Keratinocyte (primary cell): ENCODE measurements around the gene AGFG2. TPM values are rescaled to one million over a fixed set of nuclear protein-coding genes. Genes with fewer than 3 reads are reported as not detected.
A peak's percentile ranks its signal among the peaks of the same experiment; 100 is the strongest.

Source experiments
- DNase-seq: peaks from one replicate; pipeline ENCODE4 v3.0.0-alpha.2; 2011; ENCODE audit warnings: low read depth, missing footprints, low spot score
- FAIRE-seq: peaks from 2 replicates; lab custom pipeline; 2011; peaks lifted over from hg19 to GRCh38; lab: Jason Lieb, UNC
- H2AFZ ChIP-seq: 2 replicates; pipeline ENCODE4 v1.6.0; 2012; ENCODE audit warnings: low read length, control low read depth, inconsistent platforms; ENCODE audit not compliant: control insufficient read depth
- H3K27ac ChIP-seq: 2 replicates; pipeline ENCODE4 v1.5.1; 2011; ENCODE audit warnings: low read length; ENCODE audit not compliant: control insufficient read depth, insufficient read depth
- H3K27me3 ChIP-seq: 3 replicates; pipeline ENCODE4 v1.6.0; 2011; ENCODE audit warnings: low read length; ENCODE audit not compliant: control insufficient read depth, insufficient read depth; ENCODE audit errors: extremely low read depth
- H3K36me3 ChIP-seq, 2 experiments: 2 replicates in 1 of 2; 3 replicates in 1 of 2; pipeline ENCODE4 v1.5.1; 2011; ENCODE audit warnings: low read length in 2 of 2, mild to moderate bottlenecking in 1 of 2; ENCODE audit not compliant: control insufficient read depth in 2 of 2, insufficient read depth in 2 of 2; ENCODE audit errors: extremely low read depth in 1 of 2
- H3K4me1 ChIP-seq: 3 replicates; pipeline ENCODE4 v1.5.1; 2011; ENCODE audit warnings: low read length; ENCODE audit not compliant: control insufficient read depth, insufficient read depth; ENCODE audit errors: extremely low read depth
- H3K4me2 ChIP-seq: 3 replicates; pipeline ENCODE4 v1.6.0; 2011; ENCODE audit warnings: low read depth, low read length; ENCODE audit not compliant: control insufficient read depth, insufficient read depth; ENCODE audit errors: extremely low read depth
- H3K4me3 ChIP-seq, 3 experiments: fragments of 200-600 bp in 1 of 3; sonication (generic) in 1 of 3; 2 replicates in 2 of 3; 3 replicates in 1 of 3; pipeline ENCODE4 v1.5.1; 2011 to 2016; ENCODE audit warnings: low read length in 3 of 3, mild to moderate bottlenecking in 3 of 3, control low read depth in 2 of 3, inconsistent platforms in 1 of 3, low read depth in 1 of 3, mixed read lengths in 1 of 3, mixed run types in 1 of 3, moderate library complexity in 1 of 3; ENCODE audit not compliant: control insufficient read depth in 2 of 3, insufficient read depth in 2 of 3; ENCODE audit errors: extremely low read depth in 1 of 3
- H3K79me2 ChIP-seq: 2 replicates; pipeline ENCODE4 v1.6.0; 2012; ENCODE audit warnings: low read length; ENCODE audit not compliant: control insufficient read depth, insufficient read depth
- H3K9ac ChIP-seq: 3 replicates; pipeline ENCODE4 v1.6.0; 2011; ENCODE audit warnings: low read length; ENCODE audit not compliant: control insufficient read depth, insufficient read depth; ENCODE audit errors: extremely low read depth
- H3K9me1 ChIP-seq: 3 replicates; pipeline ENCODE4 v1.6.0; 2011; ENCODE audit warnings: low read length; ENCODE audit not compliant: control insufficient read depth, insufficient read depth; ENCODE audit errors: extremely low read depth
- H3K9me3 ChIP-seq: 2 replicates; pipeline ENCODE4 v1.5.1; 2012; ENCODE audit warnings: low read depth, low read length; ENCODE audit not compliant: control insufficient read depth
- H4K20me1 ChIP-seq: 3 replicates; pipeline ENCODE4 v1.6.0; 2011; ENCODE audit warnings: low read length; ENCODE audit not compliant: control insufficient read depth, insufficient read depth; ENCODE audit errors: extremely low read depth
- EZH2 ChIP-seq: IDR thresholded peaks from one replicate; pipeline ENCODE4 v1.6.1; 2012; ENCODE audit warnings: inconsistent platforms, mild to moderate bottlenecking, low read length, moderate library complexity
- dilution Hi-C: fragments of 300-500 bp; cut with MboI; formaldehyde crosslinking; loops from one replicate; pipeline ENCODE4 v1.7.0; 2020; ENCODE audit warnings: low sequenced_read_pairs; ENCODE audit not compliant: extremely low pct_ligation_motif_present
- polyA minus RNA-seq, 3 experiments: library from RNA; depleted of rRNA, polyadenylated mRNA; stranded (reverse); fragments of >200 nt; gene quantifications; 1 replicate in 1 of 3; 2 replicates in 1 of 3; 3 replicates in 1 of 3; pipeline ENCODE4 v1.2.3, GENCODE V29; 2011
- polyA plus RNA-seq, 5 experiments: library from polyadenylated mRNA; depleted of rRNA in 3 of 5; stranded (reverse) in 3 of 5; stranded (forward) in 1 of 5; unstranded in 1 of 5; fragments of >200 nt; gene quantifications; 1 replicate in 1 of 5; 2 replicates in 3 of 5; 3 replicates in 1 of 5; pipeline versions ENCODE4 v1.2.1 to v1.2.3, GENCODE V29; 2011 to 2012; ENCODE audit warnings: missing spikeins in 2 of 5, low read depth in 1 of 5, low replicate concordance in 1 of 5
- TF ChIP-seq, protein P1 (sequence below), 3 experiments: IDR thresholded peaks in 1 of 3; conservative IDR thresholded peaks in 1 of 3; optimal IDR thresholded peaks in 1 of 3; 2 replicates in 2 of 3; 3 replicates in 1 of 3; pipeline versions ENCODE3 to v1.5.1; 2011; ENCODE audit warnings: low read length in 3 of 3, mild to moderate bottlenecking in 3 of 3, moderate library complexity in 2 of 3, control low read depth in 1 of 3, inconsistent platforms in 1 of 3; ENCODE audit not compliant: insufficient read depth in 2 of 3; ENCODE audit errors: extremely low read depth in 1 of 3

The AGFG2 gene, protein sequence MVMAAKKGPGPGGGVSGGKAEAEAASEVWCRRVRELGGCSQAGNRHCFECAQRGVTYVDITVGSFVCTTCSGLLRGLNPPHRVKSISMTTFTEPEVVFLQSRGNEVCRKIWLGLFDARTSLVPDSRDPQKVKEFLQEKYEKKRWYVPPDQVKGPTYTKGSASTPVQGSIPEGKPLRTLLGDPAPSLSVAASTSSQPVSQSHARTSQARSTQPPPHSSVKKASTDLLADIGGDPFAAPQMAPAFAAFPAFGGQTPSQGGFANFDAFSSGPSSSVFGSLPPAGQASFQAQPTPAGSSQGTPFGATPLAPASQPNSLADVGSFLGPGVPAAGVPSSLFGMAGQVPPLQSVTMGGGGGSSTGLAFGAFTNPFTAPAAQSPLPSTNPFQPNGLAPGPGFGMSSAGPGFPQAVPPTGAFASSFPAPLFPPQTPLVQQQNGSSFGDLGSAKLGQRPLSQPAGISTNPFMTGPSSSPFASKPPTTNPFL
- 3.1 to 4.1 TPM (median 3.4 TPM) in 3 replicates for polyA plus RNA-seq
- polyA plus RNA-seq (2011; ENCODE audit: low read depth) = 0.95 TPM
- polyA plus RNA-seq (2011; cell fraction: cytosol; rRNA removed) = 2.0 and 5.4 TPM in 2 replicates
- 4.1 and 6.8 TPM in 2 replicates for polyA plus RNA-seq (2011; cell fraction: nucleus; rRNA removed)
- 2.6 and 5.4 TPM in 2 replicates for polyA plus RNA-seq (2012; ENCODE audit: low replicate concordance)
- 2.7 to 10.7 TPM (median 5.2 TPM) in 3 replicates for polyA minus RNA-seq
- polyA minus RNA-seq (2011; cell fraction: cytosol; rRNA and poly(A)+ RNA removed) = 18.4 TPM
- polyA minus RNA-seq (2011; cell fraction: nucleus; rRNA and poly(A)+ RNA removed) = 3.6 and 4.1 TPM in 2 replicates

DNA sequence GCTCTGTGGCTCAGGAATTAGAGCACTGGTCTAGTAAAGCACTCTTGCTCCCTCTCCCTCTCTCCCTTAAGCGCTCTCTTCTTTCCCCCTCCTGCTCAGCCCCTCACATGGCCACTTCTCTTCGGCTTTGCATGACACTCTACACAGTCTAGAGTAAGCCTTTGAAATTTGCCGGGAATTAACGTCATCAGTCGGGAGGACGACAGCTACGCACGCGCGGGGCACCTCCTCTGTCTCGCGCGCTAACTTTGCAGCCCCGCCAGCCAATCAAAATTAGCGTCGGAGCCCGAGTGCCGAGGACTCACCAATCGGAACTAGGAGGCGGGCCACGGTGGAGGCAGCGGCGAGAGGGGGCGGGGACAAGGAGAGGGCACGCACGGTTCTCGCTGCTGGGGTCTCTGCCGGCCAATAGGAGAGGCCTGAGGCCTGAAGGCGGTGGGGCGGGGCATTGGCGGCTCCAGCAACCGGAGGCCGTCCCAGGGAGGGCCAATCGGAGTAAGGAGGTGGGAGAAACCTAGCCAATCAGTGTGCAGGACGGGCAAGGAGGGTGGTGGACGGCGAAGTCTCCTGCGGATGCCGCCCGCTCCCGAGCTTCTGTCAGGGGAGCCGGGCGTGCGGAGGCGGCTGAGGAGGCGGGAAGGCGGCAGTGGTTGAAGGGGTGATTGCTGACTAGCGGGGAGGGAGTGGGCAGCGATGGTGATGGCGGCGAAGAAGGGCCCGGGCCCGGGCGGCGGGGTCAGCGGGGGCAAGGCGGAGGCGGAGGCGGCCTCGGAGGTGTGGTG lies at the start of gene AGFG2:
AGFG2 (plus strand) TSS at position 550 of the 782 bp plus-strand sequence; CDS start at position 694, 144 bp downstream.
- H3K4me1 ChIP-seq = peaks cover 10% of the 10 kb centered on the region
- DNase-seq (peak; percentile 96), FAIRE-seq (no peak)
- H3K4me3 ChIP-seq = peak within 1 kb of the TSS; percentile 72 to 91 (median 84)
- no peaks in the 10 kb centered on the region for H3K36me3 ChIP-seq
- no peaks in the 10 kb centered on the region for H3K9me1 ChIP-seq
- H3K9ac ChIP-seq = peak within 1 kb of the TSS; percentile 55
- dilution Hi-C loops = no loop called here
- no peaks in the 10 kb centered on the region for H3K27me3 ChIP-seq
- H3K4me2 ChIP-seq = peak within 1 kb of the TSS; percentile 98
- H2AFZ ChIP-seq = peak within 1 kb of the TSS; percentile 97
- no peaks in the 10 kb centered on the region for H4K20me1 ChIP-seq
- H3K27ac ChIP-seq = peak within 1 kb of the TSS; percentile 64
- H3K79me2 ChIP-seq = no peaks in the 10 kb centered on the region
- TF ChIP-seq, protein P1, sequence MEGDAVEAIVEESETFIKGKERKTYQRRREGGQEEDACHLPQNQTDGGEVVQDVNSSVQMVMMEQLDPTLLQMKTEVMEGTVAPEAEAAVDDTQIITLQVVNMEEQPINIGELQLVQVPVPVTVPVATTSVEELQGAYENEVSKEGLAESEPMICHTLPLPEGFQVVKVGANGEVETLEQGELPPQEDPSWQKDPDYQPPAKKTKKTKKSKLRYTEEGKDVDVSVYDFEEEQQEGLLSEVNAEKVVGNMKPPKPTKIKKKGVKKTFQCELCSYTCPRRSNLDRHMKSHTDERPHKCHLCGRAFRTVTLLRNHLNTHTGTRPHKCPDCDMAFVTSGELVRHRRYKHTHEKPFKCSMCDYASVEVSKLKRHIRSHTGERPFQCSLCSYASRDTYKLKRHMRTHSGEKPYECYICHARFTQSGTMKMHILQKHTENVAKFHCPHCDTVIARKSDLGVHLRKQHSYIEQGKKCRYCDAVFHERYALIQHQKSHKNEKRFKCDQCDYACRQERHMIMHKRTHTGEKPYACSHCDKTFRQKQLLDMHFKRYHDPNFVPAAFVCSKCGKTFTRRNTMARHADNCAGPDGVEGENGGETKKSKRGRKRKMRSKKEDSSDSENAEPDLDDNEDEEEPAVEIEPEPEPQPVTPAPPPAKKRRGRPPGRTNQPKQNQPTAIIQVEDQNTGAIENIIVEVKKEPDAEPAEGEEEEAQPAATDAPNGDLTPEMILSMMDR (optimal IDR thresholded peaks at IDR 0.05 in 1 of 3, IDR thresholded peaks at IDR 0.05 in 1 of 3, conservative IDR thresholded peaks at IDR 0.05 in 1 of 3; ENCODE audit: extremely low read depth in 1 of 3, insufficient read depth in 2 of 3, low read length in 3 of 3) = no peak
- TF ChIP-seq EZH2 = no peak
- no peaks in the 10 kb centered on the region for H3K9me3 ChIP-seq

DNA sequence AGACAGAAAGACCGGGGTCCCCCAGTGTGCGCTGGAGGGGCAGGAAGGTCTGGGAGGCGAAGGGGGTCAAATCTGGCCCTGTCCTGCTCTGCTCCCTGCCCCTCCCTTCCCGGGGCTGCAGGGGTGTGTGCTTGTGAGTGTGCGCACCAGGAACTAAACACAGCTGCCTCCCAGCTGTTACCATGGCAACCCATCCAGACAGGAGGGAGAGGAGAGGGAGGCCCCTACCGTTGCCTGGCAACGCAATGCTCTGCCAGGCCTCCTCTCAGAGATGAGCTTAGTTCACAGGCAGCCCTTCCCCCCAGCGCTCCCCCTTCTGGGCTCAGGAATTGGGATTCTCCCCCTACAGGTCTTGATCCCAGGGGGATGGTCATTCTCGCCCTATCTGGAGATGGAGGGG lies 49.2 kb upstream of the AGFG2 start:
- Histone ChIP-seq H3K4me3 (no peak overlapping the region), H4K20me1 (no peaks in the 10 kb centered on the region), H3K36me3 (no peaks in the 10 kb centered on the region), H3K27me3 (no peaks in the 10 kb centered on the region), H3K79me2 (no peaks in the 10 kb centered on the region), H3K9me3 (no peaks in the 10 kb centered on the region), H3K4me1 (peaks cover 12% of the 10 kb centered on the region), H3K27ac (no peak overlapping the region), H3K4me2 (no peak overlapping the region), H3K9ac (no peak overlapping the region), H2AFZ (no peak overlapping the region), H3K9me1 (no peaks in the 10 kb centered on the region)
- dilution Hi-C loops = no loop called here
- DNase-seq (no peak), FAIRE-seq (no peak)
- TF ChIP-seq EZH2 = no peak
- TF ChIP-seq, protein P1 (optimal IDR thresholded peaks at IDR 0.05 in 1 of 3, IDR thresholded peaks at IDR 0.05 in 1 of 3, conservative IDR thresholded peaks at IDR 0.05 in 1 of 3; ENCODE audit: extremely low read depth in 1 of 3, insufficient read depth in 2 of 3, low read length in 3 of 3) = no peak
